ENCODE measurements around the gene TMTC2. TPM values are rescaled to one million over a fixed set of nuclear protein-coding genes. Genes with fewer than 3 reads are reported as not detected.

Gene TMTC2
- polyA plus RNA-seq, 3 donors = 36.4 to 41.4 (median 37.4) TPM

GRCh38 chr12:83122623-83122934 lies 435.9 kb downstream of the TMTC2 start:
- DNase-seq (ENCODE audit: extremely low read depth in 1 of 11, low read depth in 9 of 11, low spot score in 4 of 11) = no peak

GRCh38 chr12:83123039-83123438 lies 436.3 kb downstream of the TMTC2 start:
- DNase-seq (ENCODE audit: extremely low read depth in 1 of 11, low read depth in 9 of 11, low spot score in 4 of 11) = no peak

GRCh38 chr12:83128540-83128939 lies 441.8 kb downstream of the TMTC2 start:
- no peak for DNase-seq (ENCODE audit: extremely low read depth in 1 of 11, low read depth in 9 of 11, low spot score in 4 of 11)

DNA sequence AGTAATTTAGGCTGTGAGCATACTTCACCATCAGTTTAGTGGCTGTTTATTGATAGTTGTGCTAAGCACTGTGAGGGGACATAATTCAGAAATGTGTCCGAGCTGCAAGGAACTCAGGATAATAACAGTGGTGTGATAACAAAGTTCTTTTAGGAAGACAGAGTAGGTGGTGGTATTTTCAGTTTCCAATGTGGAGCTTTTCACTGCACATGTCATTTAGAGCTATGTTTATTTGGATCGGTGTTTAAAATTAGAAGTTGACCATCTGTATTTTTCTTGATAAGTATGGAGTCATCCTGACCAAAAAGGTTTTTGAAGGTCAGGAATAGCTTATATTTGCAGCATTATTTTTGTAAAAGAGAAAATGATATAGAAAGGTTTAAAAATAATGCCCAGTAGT lies 443.5 kb downstream of the TMTC2 start:
- no peak for DNase-seq (ENCODE audit: extremely low read depth in 1 of 11, low read depth in 9 of 11, low spot score in 4 of 11)

- DNase-seq (ENCODE audit: extremely low read depth in 1 of 11, low read depth in 9 of 11, low spot score in 4 of 11) = no peak
Measured at GRCh38 chr12:83132360-83132759, 445.7 kb downstream of the TMTC2 start.

- DNase-seq (ENCODE audit: extremely low read depth in 1 of 11, low read depth in 9 of 11, low spot score in 4 of 11) = no peak
Measured at GRCh38 chr12:83136411-83136810, 449.7 kb downstream of the TMTC2 start.

DNA sequence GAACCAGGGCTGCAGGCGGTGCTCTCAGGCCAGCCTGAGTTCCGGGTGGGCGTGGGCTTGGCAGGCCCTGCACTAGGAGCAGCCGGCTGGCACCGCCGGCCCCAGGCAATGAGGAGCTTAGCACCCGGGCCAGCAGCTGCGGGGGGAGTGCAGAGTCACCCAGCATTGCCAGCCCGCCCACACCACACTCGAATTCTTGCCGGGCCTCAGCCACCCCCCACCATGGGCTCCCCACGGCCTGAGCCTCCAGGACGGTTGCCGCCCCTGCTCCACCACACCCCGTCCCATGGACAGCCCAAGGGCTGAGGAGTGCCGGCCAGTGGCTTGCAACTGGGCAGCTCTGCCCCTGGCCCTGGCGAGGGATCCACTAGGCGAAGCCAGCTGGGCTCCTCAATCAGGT lies 453.4 kb downstream of the TMTC2 start:
- DNase-seq (ENCODE audit: extremely low read depth in 1 of 11, low read depth in 9 of 11, low spot score in 4 of 11) = no peak

GRCh38 chr12:83141460-83141994 lies 454.8 kb downstream of the TMTC2 start:
- DNase-seq (ENCODE audit: extremely low read depth in 1 of 11, low read depth in 9 of 11, low spot score in 4 of 11) = no peak

- no peak for DNase-seq (ENCODE audit: extremely low read depth in 1 of 11, low read depth in 9 of 11, low spot score in 4 of 11)
Measured at GRCh38 chr12:83142914-83143313, 456.2 kb downstream of the TMTC2 start.

- no peak for DNase-seq (ENCODE audit: extremely low read depth in 1 of 11, low read depth in 9 of 11, low spot score in 4 of 11)
Measured at GRCh38 chr12:83143950-83144349, 457.2 kb downstream of the TMTC2 start.

- DNase-seq (ENCODE audit: extremely low read depth in 1 of 11, low read depth in 9 of 11, low spot score in 4 of 11) = no peak
Measured at GRCh38 chr12:83145325-83145840, 458.7 kb downstream of the TMTC2 start.

- DNase-seq (ENCODE audit: extremely low read depth in 1 of 11, low read depth in 9 of 11, low spot score in 4 of 11) = no peak
Measured at GRCh38 chr12:83147341-83147740, 460.6 kb downstream of the TMTC2 start.

GRCh38 chr12:83149987-83150386 lies 463.3 kb downstream of the TMTC2 start:
- no peak for DNase-seq (ENCODE audit: extremely low read depth in 1 of 11, low read depth in 9 of 11, low spot score in 4 of 11)

GRCh38 chr12:83150465-83151189 lies 463.9 kb downstream of the TMTC2 start:
- DNase-seq (ENCODE audit: extremely low read depth in 1 of 11, low read depth in 9 of 11, low spot score in 4 of 11) = no peak

- no peak for DNase-seq (ENCODE audit: extremely low read depth in 1 of 11, low read depth in 9 of 11, low spot score in 4 of 11)
Measured at GRCh38 chr12:83153177-83153576, 466.5 kb downstream of the TMTC2 start.

DNA sequence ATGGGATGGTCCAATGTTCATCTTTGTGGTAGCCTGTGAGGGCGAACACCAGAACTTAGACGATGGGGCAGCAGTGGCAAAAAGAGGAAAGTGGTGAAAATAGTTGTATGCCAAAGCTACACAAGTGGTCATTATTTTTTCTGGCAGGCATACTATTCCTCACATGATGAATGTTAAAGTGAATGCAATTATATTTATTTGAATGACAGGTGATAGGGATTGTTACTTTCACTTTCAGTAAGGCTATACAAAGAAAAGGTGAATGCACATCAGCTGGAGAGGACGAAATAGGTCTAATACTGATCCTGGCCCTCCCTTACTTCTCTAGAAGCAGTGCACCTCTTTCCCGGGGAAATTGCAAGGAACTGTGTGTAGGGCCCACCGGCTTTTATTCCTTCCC lies 470.1 kb downstream of the TMTC2 start:
- DNase-seq (ENCODE audit: extremely low read depth in 1 of 11, low read depth in 9 of 11, low spot score in 4 of 11) = no peak

GRCh38 chr12:83157604-83158003 lies 470.9 kb downstream of the TMTC2 start:
- DNase-seq (ENCODE audit: extremely low read depth in 1 of 11, low read depth in 9 of 11, low spot score in 4 of 11) = no peak

DNA sequence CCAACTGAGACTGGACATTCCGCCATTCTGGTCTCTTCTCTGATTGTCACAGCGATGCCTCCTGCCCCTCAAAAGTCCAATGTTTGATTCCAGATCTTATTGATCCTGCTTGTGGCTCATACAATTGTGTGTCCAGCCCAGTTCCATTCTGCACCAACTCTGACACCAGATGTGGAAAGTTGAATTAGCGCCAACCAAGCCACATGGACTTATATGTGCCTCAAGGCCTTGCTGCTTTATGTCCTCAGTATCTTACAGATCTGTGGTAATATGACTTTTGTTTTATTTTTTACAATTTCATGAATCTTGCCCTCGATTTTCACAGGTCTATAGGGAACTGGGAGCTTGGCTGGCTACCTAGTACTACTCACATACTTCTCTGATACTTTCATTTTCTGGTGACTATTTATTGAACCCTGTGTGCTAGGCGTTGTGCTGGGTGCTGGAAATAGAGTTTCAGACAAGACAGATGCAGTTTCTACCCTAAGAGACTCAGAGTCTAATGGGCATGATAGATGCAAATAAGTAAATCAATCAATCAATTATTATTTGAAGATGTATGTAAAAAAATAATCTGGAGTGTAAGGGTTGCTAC lies 472.0 kb downstream of the TMTC2 start:
- no peak for DNase-seq (ENCODE audit: extremely low read depth in 1 of 11, low read depth in 9 of 11, low spot score in 4 of 11)

DNA sequence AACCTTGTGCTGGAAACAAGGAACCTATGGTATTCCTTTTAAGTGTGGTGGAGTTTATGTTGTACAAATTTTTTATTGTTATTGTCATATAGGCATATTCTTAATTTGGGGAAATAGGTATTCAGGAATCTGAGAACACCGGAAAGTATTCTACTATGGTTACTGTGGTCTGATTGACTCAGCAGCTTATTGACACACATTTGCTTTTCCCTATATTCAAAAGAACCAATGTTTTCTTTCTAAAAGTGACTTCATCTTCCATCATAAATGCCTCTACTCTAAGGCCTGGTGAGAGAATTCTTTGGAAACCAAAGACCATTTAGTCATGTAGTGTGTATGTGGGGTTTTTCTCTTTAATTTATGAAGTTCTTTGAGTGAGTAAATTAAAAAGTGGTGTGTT lies 474.8 kb downstream of the TMTC2 start:
- no peak for DNase-seq (ENCODE audit: extremely low read depth in 1 of 11, low read depth in 9 of 11, low spot score in 4 of 11)

DNA sequence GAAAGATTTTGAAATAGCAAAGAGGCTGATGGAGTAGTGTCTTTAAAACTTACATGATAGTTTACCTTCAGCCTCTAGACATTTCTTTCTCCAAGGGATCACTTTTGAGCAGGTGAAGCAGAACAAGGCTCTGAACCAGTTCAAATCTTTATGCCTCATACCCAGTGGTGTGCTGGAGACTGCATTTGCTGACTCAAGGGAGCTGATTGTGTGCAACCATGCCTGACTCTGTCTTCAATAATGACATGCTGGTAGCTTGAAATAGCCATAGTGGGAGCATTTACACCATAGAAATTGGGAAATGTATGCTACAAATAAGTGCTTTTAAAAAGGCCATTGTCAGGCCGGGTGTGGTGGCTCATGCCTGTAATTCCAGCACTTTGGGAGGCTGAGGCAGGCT lies 482.0 kb downstream of the TMTC2 start:
- no peak for DNase-seq (ENCODE audit: extremely low read depth in 1 of 11, low read depth in 9 of 11, low spot score in 4 of 11)

DNA sequence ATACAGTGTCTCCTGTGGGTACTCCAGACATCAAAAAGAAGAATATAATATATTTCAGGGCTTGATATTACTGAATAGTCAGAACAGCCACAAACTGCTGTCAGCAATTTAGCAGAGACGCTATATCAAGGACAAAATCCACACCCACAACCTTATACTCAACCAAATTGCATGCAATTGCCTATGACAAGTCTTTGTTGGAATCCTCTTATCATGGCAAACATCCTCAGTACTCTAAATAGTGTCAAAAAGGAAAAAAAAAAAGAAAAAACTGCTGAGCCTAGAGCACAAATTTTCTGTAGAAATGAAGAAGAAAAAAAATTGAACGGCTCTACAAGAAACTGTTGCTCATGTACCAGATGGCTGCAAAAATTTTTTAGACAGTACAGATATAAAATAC lies 485.7 kb downstream of the TMTC2 start:
- no peak for DNase-seq (ENCODE audit: extremely low read depth in 1 of 11, low read depth in 9 of 11, low spot score in 4 of 11)

Measured in renal cortex interstitium (tissue), 11 donors.